H1 (cell line): ENCODE measurements around the gene CHMP4B. TPM values are rescaled to one million over a fixed set of nuclear protein-coding genes. Genes with fewer than 3 reads are reported as not detected.

Experiments used
- CTCF ChIA-PET: fragments of 300-600 bp; sonication (Branson Sonifier 250); formaldehyde crosslinking; loops from one replicate; lab custom pipeline; 2021; ENCODE audit not compliant: partially characterized antibody; lab: Charles Lee
- POLR2A ChIA-PET: fragments of 300-600 bp; sonication (Branson Sonifier 250); formaldehyde crosslinking; loops from one replicate; lab custom pipeline; 2021; ENCODE audit warnings: inconsistent platforms; ENCODE audit not compliant: partially characterized antibody; lab: Charles Lee
- DNase-seq, 2 experiments: peaks; one replicate each; pipeline versions ENCODE4 v3.0.0 to v3.0.0-alpha.2; 2010 to 2022; ENCODE audit warnings: low spot score in 2 of 2, low read depth in 1 of 2, mixed read lengths in 1 of 2
- FAIRE-seq: peaks from 2 replicates; lab custom pipeline; 2011; peaks lifted over from hg19 to GRCh38; lab: Jason Lieb, UNC
- H2AFZ ChIP-seq: 2 replicates; pipeline ENCODE4 v1.8.1; 2012; ENCODE audit warnings: low read length, inconsistent platforms
- H2AK5ac ChIP-seq: 2 replicates; pipeline ENCODE4 v1.6.1; 2013; ENCODE audit warnings: low read depth, low read length
- H2BK120ac ChIP-seq: replicated peaks from 2 replicates; pipeline ENCODE3; 2013; ENCODE audit warnings: low read depth, low read length, inconsistent platforms
- H2BK12ac ChIP-seq: 2 replicates; pipeline ENCODE4 v1.6.1; 2013; ENCODE audit warnings: low read depth, low read length
- H2BK15ac ChIP-seq: 2 replicates; pipeline ENCODE4 v1.6.1; 2013; ENCODE audit warnings: low read length
- H2BK20ac ChIP-seq: 2 replicates; pipeline ENCODE4 v1.6.1; 2013; ENCODE audit warnings: low read length
- H2BK5ac ChIP-seq: 2 replicates; pipeline ENCODE4 v1.6.1; 2013; ENCODE audit warnings: low read depth, low read length
- H3K14ac ChIP-seq: 2 replicates; pipeline ENCODE4 v1.6.1; 2013; ENCODE audit warnings: inconsistent platforms; ENCODE audit not compliant: insufficient read length
- H3K18ac ChIP-seq: 2 replicates; pipeline ENCODE4 v1.6.1; 2013; ENCODE audit warnings: low read length; ENCODE audit errors: extremely low read depth
- H3K23ac ChIP-seq: 2 replicates; pipeline ENCODE4 v1.6.1; 2013; ENCODE audit warnings: inconsistent platforms; ENCODE audit not compliant: insufficient read length
- H3K23me2 ChIP-seq: 2 replicates; pipeline ENCODE4 v1.6.1; 2013; ENCODE audit warnings: low read depth, low read length
- H3K27ac ChIP-seq: 2 replicates; pipeline ENCODE4 v1.6.1; 2011; ENCODE audit warnings: low read depth, low read length, inconsistent platforms
- H3K27me3 ChIP-seq, 4 experiments: replicated peaks in 1 of 4; 1 replicate in 1 of 4; 2 replicates in 3 of 4; pipeline versions ENCODE4 v1.6.1 to v1.8.1; 2011 to 2013; ENCODE audit warnings: low read length in 3 of 4, mild to moderate bottlenecking in 3 of 4, inconsistent platforms in 2 of 4, mixed read lengths in 2 of 4, moderate library complexity in 1 of 4; ENCODE audit not compliant: control insufficient read depth in 3 of 4, insufficient read depth in 3 of 4; ENCODE audit errors: extremely low read depth in 1 of 4
- H3K36me3 ChIP-seq, 4 experiments: 2 replicates each; pipeline versions ENCODE4 v1.6.1 to v1.8.1; 2011 to 2013; ENCODE audit warnings: mild to moderate bottlenecking in 4 of 4, low read length in 3 of 4, moderate library complexity in 2 of 4, control low read depth in 1 of 4, inconsistent platforms in 1 of 4; ENCODE audit not compliant: insufficient read depth in 4 of 4, control insufficient read depth in 2 of 4
- H3K4ac ChIP-seq: replicated peaks from 2 replicates; pipeline ENCODE3; 2013; ENCODE audit warnings: low read length, low read depth, mixed read lengths, inconsistent platforms; ENCODE audit not compliant: insufficient read length
- H3K4me1 ChIP-seq, 4 experiments: replicated peaks in 1 of 4; 1 replicate in 1 of 4; 2 replicates in 3 of 4; pipeline versions ENCODE4 v1.6.1 to v1.8.1; 2011 to 2013; ENCODE audit warnings: low read length in 3 of 4, inconsistent platforms in 2 of 4, mixed read lengths in 1 of 4; ENCODE audit not compliant: insufficient read depth in 4 of 4, control insufficient read depth in 3 of 4
- H3K4me2 ChIP-seq, 2 experiments: 2 replicates each; pipeline versions ENCODE4 v1.6.1 to v1.8.1; 2011 to 2013; ENCODE audit warnings: low read depth in 2 of 2, low read length in 2 of 2, control low read depth in 1 of 2, inconsistent platforms in 1 of 2, mild to moderate bottlenecking in 1 of 2; ENCODE audit not compliant: insufficient read depth in 1 of 2
- H3K4me3 ChIP-seq, 4 experiments: fragments of 200-600, 300-600 bp in 1 of 4; sonication (generic), shearing (Covaris generic), sonication (Bioruptor Twin) in 1 of 4; 2 replicates each; pipeline versions ENCODE4 v1.5.1 to v1.8.1; 2011 to 2016; ENCODE audit warnings: low read length in 4 of 4, low read depth in 3 of 4, control low read depth in 2 of 4, inconsistent platforms in 2 of 4, mild to moderate bottlenecking in 2 of 4, mixed read lengths in 1 of 4, moderate library complexity in 1 of 4; ENCODE audit not compliant: insufficient read depth in 2 of 4; ENCODE audit errors: extremely low read depth in 1 of 4
- H3K56ac ChIP-seq: replicated peaks from 2 replicates; pipeline ENCODE3; 2013; ENCODE audit warnings: low read depth, mild to moderate bottlenecking, mixed read lengths, low read length, inconsistent platforms; ENCODE audit not compliant: insufficient read length
- H3K79me1 ChIP-seq: 2 replicates; pipeline ENCODE4 v1.6.1; 2013; ENCODE audit warnings: low read depth, low read length, control low read depth
- H3K79me2 ChIP-seq, 2 experiments: 2 replicates each; pipeline versions ENCODE4 v1.6.1 to v1.8.1; 2012 to 2013; ENCODE audit warnings: low read length in 2 of 2, mild to moderate bottlenecking in 2 of 2, inconsistent platforms in 1 of 2; ENCODE audit not compliant: insufficient read depth in 2 of 2, control insufficient read depth in 1 of 2
- H3K9ac ChIP-seq, 4 experiments: replicated peaks in 1 of 4; 1 replicate in 1 of 4; 2 replicates in 3 of 4; pipeline versions ENCODE4 v1.6.1 to v1.8.1; 2011 to 2013; ENCODE audit warnings: low read depth in 3 of 4, low read length in 3 of 4, control low read depth in 2 of 4, mild to moderate bottlenecking in 2 of 4, moderate library complexity in 2 of 4, inconsistent platforms in 1 of 4; ENCODE audit errors: extremely low read depth in 1 of 4
- H3K9me3 ChIP-seq, 2 experiments: 2 replicates each; pipeline versions ENCODE4 v1.6.1 to v1.8.1; 2012 to 2013; ENCODE audit warnings: mild to moderate bottlenecking in 2 of 2, moderate library complexity in 2 of 2, control low read depth in 1 of 2, inconsistent platforms in 1 of 2, low read depth in 1 of 2, low read length in 1 of 2, mixed read lengths in 1 of 2; ENCODE audit not compliant: insufficient read depth in 2 of 2
- H4K20me1 ChIP-seq, 2 experiments: replicated peaks in 1 of 2; 2 replicates each; pipeline versions ENCODE3 to v1.8.1; 2011 to 2013; ENCODE audit warnings: inconsistent platforms in 2 of 2, low read length in 2 of 2, mild to moderate bottlenecking in 1 of 2; ENCODE audit not compliant: insufficient read depth in 2 of 2, control insufficient read depth in 1 of 2
- H4K5ac ChIP-seq: 2 replicates; pipeline ENCODE4 v1.6.1; 2013; ENCODE audit warnings: low read length, low read depth, mixed read lengths, inconsistent platforms; ENCODE audit not compliant: insufficient read length
- H4K8ac ChIP-seq: 2 replicates; pipeline ENCODE4 v1.8.0; 2013; ENCODE audit warnings: mild to moderate bottlenecking, moderate library complexity, low read length, inconsistent platforms; ENCODE audit not compliant: insufficient read depth; ENCODE audit errors: extremely low read depth
- H4K91ac ChIP-seq: replicated peaks from 2 replicates; pipeline ENCODE3; 2013; ENCODE audit warnings: low read length, mixed read lengths, inconsistent platforms; ENCODE audit not compliant: insufficient read length
- CBX5 ChIP-seq: fragments of 300-800, 300-1000 bp; sonication (generic); IDR thresholded peaks from 2 replicates; pipeline ENCODE4 v1.7.1; 2016; ENCODE audit warnings: antibody characterized with exemption, low read length, low read depth
- CHD2 ChIP-seq: IDR thresholded peaks from 2 replicates; pipeline ENCODE4 v1.6.1; 2012; ENCODE audit warnings: low read length, improper control_type of control experiment
- CREB1 ChIP-seq: IDR thresholded peaks from 2 replicates; pipeline ENCODE4 v1.6.1; 2012; ENCODE audit warnings: inconsistent platforms
- CTCF ChIP-seq, 3 experiments: IDR thresholded peaks; 1 replicate in 2 of 3; 2 replicates in 1 of 3; pipeline versions ENCODE4 v1.5.1 to v1.6.1; 2011; ENCODE audit warnings: low read length in 3 of 3, mild to moderate bottlenecking in 3 of 3, inconsistent platforms in 2 of 3, low read depth in 1 of 3, moderate library complexity in 1 of 3; ENCODE audit not compliant: insufficient read depth in 1 of 3; ENCODE audit errors: control extremely low read depth in 1 of 3
- FOSL1 ChIP-seq: IDR thresholded peaks from 2 replicates; pipeline ENCODE4 v1.6.1; 2011; ENCODE audit warnings: mild to moderate bottlenecking, low read depth, low read length, moderate library complexity; ENCODE audit not compliant: insufficient read depth
- KDM1A ChIP-seq: fragments of 200-600, 300-600 bp; sonication (generic); IDR thresholded peaks from 2 replicates; pipeline ENCODE4 v1.7.1; 2016; ENCODE audit warnings: mild to moderate bottlenecking, low read length, borderline replicate concordance
- POLR2A ChIP-seq, 2 experiments: IDR thresholded peaks; 1 replicate in 1 of 2; 2 replicates in 1 of 2; pipeline ENCODE4 v1.6.1; 2011; ENCODE audit warnings: low read depth in 2 of 2, low read length in 2 of 2, mild to moderate bottlenecking in 2 of 2; ENCODE audit errors: control extremely low read depth in 1 of 2
- RAD21 ChIP-seq, 2 experiments: IDR thresholded peaks in 1 of 2; conservative IDR thresholded peaks in 1 of 2; 2 replicates each; pipeline ENCODE4 v1.6.1; 2011; ENCODE audit warnings: low read depth in 2 of 2, low read length in 2 of 2, improper control_type of control experiment in 1 of 2, inconsistent platforms in 1 of 2, mild to moderate bottlenecking in 1 of 2, moderate library complexity in 1 of 2
- RNF2 ChIP-seq: fragments of 200-900, 300-1000 bp; sonication (generic); IDR thresholded peaks from 2 replicates; pipeline ENCODE4 v1.7.1; 2016; ENCODE audit warnings: borderline replicate concordance, low read depth, mild to moderate bottlenecking, antibody characterized with exemption, low read length; ENCODE audit not compliant: poor library complexity, severe bottlenecking; ENCODE audit errors: missing control alignments
- RXRA ChIP-seq: IDR thresholded peaks from 2 replicates; pipeline ENCODE4 v1.6.1; 2011; ENCODE audit warnings: low read depth, mild to moderate bottlenecking, low read length, moderate library complexity; ENCODE audit not compliant: insufficient read depth
- TCF12 ChIP-seq: IDR thresholded peaks from 2 replicates; pipeline ENCODE4 v1.6.1; 2011; ENCODE audit warnings: low read depth, mild to moderate bottlenecking, low read length
- YY1 ChIP-seq: IDR thresholded peaks from 2 replicates; pipeline ENCODE4 v1.6.1; 2011; ENCODE audit warnings: low read depth, mild to moderate bottlenecking, low read length
- WGBS, 2 experiments: shearing (Covaris generic) in 1 of 2; methylation state at CpG; one replicate each; pipeline versions ENCODE4 v1.1.6 to v1.1.7; 2013 to 2015; ENCODE audit warnings: low lambda C conversion rate in 2 of 2, mixed read lengths in 2 of 2, inconsistent platforms in 1 of 2, low coverage in 1 of 2, missing lambda C conversion rate in 1 of 2; ENCODE audit not compliant: insufficient replicate concordance in 2 of 2, insufficient coverage in 1 of 2, insufficient read length in 1 of 2; ENCODE audit errors: extremely low coverage in 1 of 2, missing lambda C conversion rate in 1 of 2; 5-methylcytosine and 5-hydroxymethylcytosine counted together
- polyA plus RNA-seq, 7 experiments: library from polyadenylated mRNA; depleted of rRNA in 3 of 7; stranded (reverse) in 5 of 7; unstranded in 2 of 7; fragments of >200 nt in 5 of 7; fragments of 200-250 nt in 2 of 7; gene quantifications; 1 replicate in 5 of 7; 2 replicates in 1 of 7; 4 replicates in 1 of 7; pipeline versions ENCODE4 v1.2.1 to v1.2.3, GENCODE V29; 2011 to 2013; ENCODE audit warnings: missing spikeins in 2 of 7, mixed read lengths in 2 of 7
- total RNA-seq: library from RNA; stranded (reverse); fragmentation: NEBNext Ultra II Directional; extraction: Animal tissue kit (Norgen Biotek cat#: 25700); gene quantifications from 2 replicates; pipeline ENCODE4 v1.2.1, GENCODE V29; 2021

The CHMP4B gene
- total and polyA plus RNA-seq, 2 of the 8 experiments (the other 6 are each of a cell fraction or from before 2014, with no cell fraction given): 38.6 to 66.3 TPM

GRCh38 chr20:33882481-33882880, 71.3 kb downstream of the CHMP4B start:
- Histone ChIP-seq H3K14ac (no peak overlapping the region), H2BK15ac (no peak overlapping the region), H3K79me2 (no peaks in the 10 kb centered on the region), H3K4me1 (no peaks in the 10 kb centered on the region), H3K56ac (no peak overlapping the region), H2AFZ (no peak overlapping the region), H3K23me2 (peaks cover 2% of the 10 kb centered on the region; the same call in 1 of the 2 replicates), H3K23ac (no peak overlapping the region), H4K91ac (no peak overlapping the region), H2BK120ac (no peak overlapping the region), H3K4me3 (no peak overlapping the region), H4K20me1 (no peaks in the 10 kb centered on the region), H3K36me3 (no peaks in the 10 kb centered on the region), H3K18ac (no peak overlapping the region), H3K4ac (no peak overlapping the region), H3K79me1 (no peaks in the 10 kb centered on the region), H3K27me3 (no peaks in the 10 kb centered on the region; a peak in 1 of 7 replicates), H3K9ac (no peak overlapping the region), H4K8ac (peak overlapping the region; percentile 16; the same call in 1 of the 2 replicates), H2AK5ac (no peak overlapping the region), H2BK20ac (no peak overlapping the region), H3K27ac (no peak overlapping the region), H2BK12ac (no peak overlapping the region), H4K5ac (no peak overlapping the region), H3K9me3 (no peaks in the 10 kb centered on the region; a peak in 1 of 4 replicates), H3K4me2 (no peak overlapping the region), H2BK5ac (no peak overlapping the region)
- FAIRE-seq: no peak
- POLR2A ChIA-PET: no interaction called here
- 84% methylated on average over 8 of the region's 10 CpGs; no CpG with 5 or more reads in 1 of the 2 experiments for WGBS, 2 experiments
- no peak for DNase-seq
- CTCF ChIA-PET: interaction anchor here (0.9 to 2.4 kb wide), 6 partner anchors 10 to 187 kb away, joined by 3 to 14 read pairs (median 4); no protein-coding TSS in a partner anchor
- TF ChIP-seq TCF12: no peak
- no peak for TF ChIP-seq RAD21 (IDR thresholded peaks at IDR 0.05 in 1 of 2, conservative IDR thresholded peaks at IDR 0.05 in 1 of 2; ENCODE audit: low read depth in 2 of 2, low read length in 2 of 2)
- TF ChIP-seq CREB1: no peak
- TF ChIP-seq POLR2A (IDR thresholded peaks at IDR 0.05; ENCODE audit: control extremely low read depth in 1 of 2, low read depth in 2 of 2, low read length in 2 of 2): no peak
- no peak for TF ChIP-seq FOSL1
- peak in 1 of 3 experiments; percentile 5; a peak in 1 of 4 replicates for TF ChIP-seq CTCF (IDR thresholded peaks at IDR 0.05; ENCODE audit: control extremely low read depth in 1 of 3, insufficient read depth in 1 of 3, low read depth in 1 of 3, low read length in 3 of 3)
- TF ChIP-seq RXRA: no peak
- TF ChIP-seq YY1: no peak
- peak; percentile 60 for TF ChIP-seq KDM1A
- no peak for TF ChIP-seq CHD2
- no peak for TF ChIP-seq CBX5
- no peak for TF ChIP-seq RNF2
